GM12892 (cell line): ENCODE data around the gene ZSCAN12.
A peak's percentile ranks its signal among the peaks of the same experiment; 100 is the strongest.
"Not testable (repeated sequence)": the region's sequence is repeated elsewhere in the genome, so short reads cannot be mapped to it uniquely, and the experiment has no call there.

Source experiments
- DNase-seq: peaks from one replicate; pipeline ENCODE4 v3.0.0; 2011; ENCODE audit not compliant: insufficient read length
- FAIRE-seq: peaks from 2 replicates; lab custom pipeline; 2011; peaks lifted over from hg19 to GRCh38; lab: Jason Lieb, UNC
- POLR2A ChIP-seq: IDR thresholded peaks from 2 replicates; pipeline ENCODE4 v1.6.1; 2011; ENCODE audit warnings: low read depth, low read length, control low read depth
- POLR2AphosphoS5 ChIP-seq: IDR thresholded peaks from 2 replicates; pipeline ENCODE4 v1.6.1; 2011; ENCODE audit warnings: low read depth, low read length, control low read depth
- TAF1 ChIP-seq: IDR thresholded peaks from 2 replicates; pipeline ENCODE4 v1.6.1; 2011; ENCODE audit warnings: low read depth, mild to moderate bottlenecking, control low read depth, low read length, borderline replicate concordance

ZSCAN12 gene

GRCh38 chr6:28423546-28423945 lies 24.0 kb upstream of the ZSCAN12 start:
- FAIRE-seq (no peak), DNase-seq (no peak)
- TF ChIP-seq TAF1 (no peak), POLR2A (no peak), POLR2AphosphoS5 (no peak)

GRCh38 chr6:28413681-28414080 lies 14.1 kb upstream of the ZSCAN12 start:
- TF ChIP-seq POLR2AphosphoS5, result no peak
- no peak for TF ChIP-seq TAF1
- no peak for TF ChIP-seq POLR2A
- FAIRE-seq, result no peak
- DNase-seq, result no peak

- DNase-seq, result no peak
- no peak for FAIRE-seq
- TF ChIP-seq POLR2A (no peak), TAF1 (no peak), POLR2AphosphoS5 (no peak)
These were observed 11.2 kb upstream of the ZSCAN12 start for GRCh38 chr6:28410767-28411166.

GRCh38 chr6:28408076-28408802 lies 8.7 kb upstream of the ZSCAN12 start:
- DNase-seq (no peak), FAIRE-seq (no peak)
- no peak for TF ChIP-seq POLR2A
- no peak for TF ChIP-seq POLR2AphosphoS5
- TF ChIP-seq TAF1, result no peak

GRCh38 chr6:28407401-28407800 lies 7.9 kb upstream of the ZSCAN12 start:
- no peak for TF ChIP-seq POLR2A
- TF ChIP-seq TAF1, result no peak
- no peak for TF ChIP-seq POLR2AphosphoS5
- no peak for FAIRE-seq
- no peak for DNase-seq

GRCh38 chr6:28403923-28404322 lies 4.4 kb upstream of the ZSCAN12 start:
- not testable (repeated sequence) for FAIRE-seq, DNase-seq

GRCh38 chr6:28402197-28402596 lies 2.6 kb upstream of the ZSCAN12 start:
- peak; percentile 27 for FAIRE-seq
- TF ChIP-seq POLR2A, result no peak
- no peak for TF ChIP-seq TAF1
- no peak for TF ChIP-seq POLR2AphosphoS5
- DNase-seq, result no peak

GRCh38 chr6:28401172-28401571 lies 1.6 kb upstream of the ZSCAN12 start:
- FAIRE-seq (no peak), DNase-seq (no peak)
- TF ChIP-seq POLR2A, result no peak
- TF ChIP-seq POLR2AphosphoS5, result no peak
- no peak for TF ChIP-seq TAF1

GRCh38 chr6:28400122-28400451 lies 540 bp upstream of the ZSCAN12 start:
- FAIRE-seq (no peak), DNase-seq (no peak)
- TF ChIP-seq POLR2AphosphoS5, result no peak
- no peak for TF ChIP-seq TAF1
- no peak for TF ChIP-seq POLR2A

GRCh38 chr6:28395918-28396317 lies 3.6 kb downstream of the ZSCAN12 start:
- no peak for FAIRE-seq
- TF ChIP-seq POLR2A (no peak), TAF1 (no peak)
- no peak for DNase-seq

GRCh38 chr6:28393912-28394662 lies 5.5 kb downstream of the ZSCAN12 start:
- no peak for DNase-seq
- TF ChIP-seq POLR2A, result no peak
- no peak for TF ChIP-seq TAF1
- no peak for TF ChIP-seq POLR2AphosphoS5
- no peak for FAIRE-seq

GRCh38 chr6:28390688-28391087 lies 8.9 kb downstream of the ZSCAN12 start:
- no peak for DNase-seq
- no peak for TF ChIP-seq POLR2AphosphoS5
- no peak for FAIRE-seq

GRCh38 chr6:28384143-28384533 lies 15.4 kb downstream of the ZSCAN12 start:
- DNase-seq (no peak), FAIRE-seq (no peak)
- no peak for TF ChIP-seq TAF1
- TF ChIP-seq POLR2A, result no peak
- TF ChIP-seq POLR2AphosphoS5, result no peak
